IPS-18c (cell line): ENCODE measurements around the gene SLC2A1.
"Not testable (repeated sequence)": the region's sequence is repeated elsewhere in the genome, so short reads cannot be mapped to it uniquely, and the experiment has no call there.

Experiments
- H3K4me3 ChIP-seq: 2 replicates; pipeline ENCODE4 v1.7.0; 2013; ENCODE audit warnings: low read depth, mild to moderate bottlenecking, low read length, moderate library complexity; ENCODE audit not compliant: insufficient read depth
- H3K9me3 ChIP-seq: one replicate; pipeline ENCODE4 v1.6.1; 2013; ENCODE audit warnings: mild to moderate bottlenecking, low read length, moderate library complexity; ENCODE audit not compliant: control insufficient read depth, insufficient read depth

The SLC2A1 gene

GRCh38 chr1:42899960-42900359 lies 58.7 kb downstream of the SLC2A1 start:
- H3K4me3 ChIP-seq, H3K9me3 ChIP-seq: not testable (repeated sequence)

GRCh38 chr1:42891465-42892138 lies 67.1 kb downstream of the SLC2A1 start:
- H3K4me3 ChIP-seq = no peak overlapping the region
- no peaks in the 10 kb centered on the region for H3K9me3 ChIP-seq

GRCh38 chr1:42889264-42889663 lies 69.4 kb downstream of the SLC2A1 start:
- H3K4me3 ChIP-seq = no peak overlapping the region

DNA sequence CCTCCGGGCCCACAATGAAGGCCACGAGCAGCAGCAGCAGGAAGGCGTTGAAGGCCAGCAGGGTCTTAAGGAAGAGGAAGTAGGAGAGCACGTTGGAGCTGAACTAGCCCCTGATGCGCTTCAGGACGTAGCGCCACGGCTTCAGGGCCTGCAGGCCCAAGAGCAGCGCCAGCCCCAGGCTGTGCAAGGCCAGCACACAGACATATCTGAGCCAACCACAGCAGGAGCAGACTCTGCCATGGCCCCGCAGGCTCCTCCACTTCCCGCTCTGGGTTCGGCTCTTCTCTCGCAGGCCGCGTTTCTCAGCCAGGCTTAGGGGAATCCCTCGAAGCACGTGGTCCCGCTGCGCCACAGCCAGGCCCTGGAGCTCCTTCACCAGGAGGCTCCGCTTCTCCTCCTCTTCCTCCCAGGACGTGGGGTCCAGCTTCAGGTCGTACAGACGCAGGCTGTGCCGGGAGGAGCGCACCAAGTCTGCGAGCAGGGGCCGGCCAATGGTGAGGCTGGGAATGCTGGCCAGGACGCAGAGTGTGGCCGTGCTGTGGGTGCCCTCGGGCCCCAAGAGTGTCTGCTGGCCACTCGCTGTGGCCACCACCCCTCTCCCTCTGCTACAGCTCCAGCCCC lies 70.5 kb downstream of the SLC2A1 start:
- Histone ChIP-seq H3K9me3 (no peaks in the 10 kb centered on the region), H3K4me3 (no peak overlapping the region)

More at GRCh38 chr1:42889264-42889663, 69.4 kb downstream of the SLC2A1 start:
- H3K9me3 ChIP-seq = no peaks in the 10 kb centered on the region

DNA sequence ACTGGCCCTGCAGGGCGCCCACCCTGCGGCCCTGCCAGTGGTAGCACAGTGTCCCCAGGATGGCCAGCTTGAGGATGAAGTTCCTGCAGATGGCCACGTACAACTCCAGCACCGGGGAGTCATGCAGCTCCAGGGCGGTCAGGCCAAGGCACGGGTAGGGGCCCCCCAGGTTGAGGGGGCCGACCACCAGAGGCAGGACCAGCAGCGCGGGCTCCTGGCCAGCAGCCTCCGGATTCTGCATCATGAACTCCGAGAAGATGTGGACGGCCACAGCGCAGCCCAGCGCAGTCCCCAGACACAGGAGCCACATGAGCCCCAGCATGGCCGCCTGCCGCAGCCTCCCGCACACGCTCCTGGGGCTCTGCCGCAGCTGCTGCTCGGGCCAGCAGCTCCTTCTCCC lies 71.3 kb downstream of the SLC2A1 start:
- H3K9me3 ChIP-seq = no peaks in the 10 kb centered on the region
- H3K4me3 ChIP-seq = no peak overlapping the region

- Histone ChIP-seq H3K9me3 (no peaks in the 10 kb centered on the region), H3K4me3 (no peak overlapping the region)
These were observed 71.9 kb downstream of the SLC2A1 start for GRCh38 chr1:42886800-42887199.

GRCh38 chr1:42886046-42886739 lies 72.5 kb downstream of the SLC2A1 start:
- Histone ChIP-seq H3K9me3 (no peaks in the 10 kb centered on the region), H3K4me3 (no peak overlapping the region)

DNA sequence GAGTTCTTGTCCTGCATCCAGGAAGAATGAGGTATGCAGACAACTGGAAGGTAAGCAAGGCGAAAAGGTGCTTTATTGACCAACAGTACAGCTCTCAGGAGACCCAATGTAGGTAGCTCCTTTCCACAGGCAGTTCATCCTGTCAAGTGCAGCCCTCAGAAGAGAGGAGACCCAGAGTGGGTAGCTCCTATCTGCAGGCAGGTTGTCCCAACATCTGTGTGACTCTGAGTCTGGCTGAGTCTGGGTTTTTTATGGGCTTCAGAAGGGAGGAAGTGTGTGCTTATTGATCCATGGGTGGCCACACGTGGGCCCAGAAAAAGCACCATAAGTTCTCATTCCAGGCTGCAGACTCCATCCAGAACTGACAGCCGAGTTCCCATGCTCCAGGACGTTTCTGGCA lies 78.3 kb downstream of the SLC2A1 start:
- H3K9me3 ChIP-seq = no peaks in the 10 kb centered on the region
- H3K4me3 ChIP-seq = no peak overlapping the region

DNA sequence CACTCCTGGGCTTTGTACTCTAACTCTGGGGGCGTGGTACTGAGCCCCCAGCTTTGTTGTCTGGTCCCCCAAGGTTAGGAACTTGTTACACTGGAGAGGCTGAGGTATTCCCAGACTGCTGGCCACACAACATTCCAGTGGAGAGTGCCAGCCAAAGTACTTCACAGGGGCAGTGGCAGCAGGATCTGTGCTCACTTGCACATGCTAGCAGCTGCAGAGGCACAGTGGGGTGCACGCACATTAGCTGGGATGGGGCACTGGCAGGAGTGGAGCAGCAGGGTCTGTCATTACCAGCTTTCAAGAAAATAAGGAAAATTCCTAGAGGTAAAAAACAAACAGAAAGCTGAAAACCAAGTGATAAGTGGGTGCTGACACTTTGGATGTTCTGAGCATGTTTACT lies 81.3 kb downstream of the SLC2A1 start:
- no peak overlapping the region for H3K4me3 ChIP-seq
- H3K9me3 ChIP-seq = no peaks in the 10 kb centered on the region

DNA sequence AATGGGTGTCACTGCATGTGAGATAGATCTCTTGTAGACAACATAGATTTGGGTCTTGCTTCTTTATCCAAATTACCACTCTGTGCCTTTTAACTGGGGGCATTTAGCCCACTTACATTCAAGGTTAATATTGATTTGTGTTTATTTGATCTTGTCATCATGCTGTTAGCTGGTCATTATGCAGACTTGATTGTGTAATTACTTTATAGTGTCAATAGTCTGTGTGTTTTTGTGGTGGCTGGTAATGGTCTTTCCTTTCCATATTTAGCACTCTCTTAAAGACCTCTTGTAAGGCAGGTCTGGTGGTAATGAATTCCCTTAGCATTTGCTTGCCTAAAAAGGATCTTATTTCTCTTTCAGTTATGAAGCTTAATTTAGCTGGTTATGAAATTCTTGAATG lies 82.7 kb downstream of the SLC2A1 start:
- no peaks in the 10 kb centered on the region for H3K9me3 ChIP-seq

More for the DNA sequence above, 82.7 kb downstream of the SLC2A1 start:
- H3K4me3 ChIP-seq = no peak overlapping the region
